Measurements from ENCODE around the gene INSRR.

Gene INSRR

DNA sequence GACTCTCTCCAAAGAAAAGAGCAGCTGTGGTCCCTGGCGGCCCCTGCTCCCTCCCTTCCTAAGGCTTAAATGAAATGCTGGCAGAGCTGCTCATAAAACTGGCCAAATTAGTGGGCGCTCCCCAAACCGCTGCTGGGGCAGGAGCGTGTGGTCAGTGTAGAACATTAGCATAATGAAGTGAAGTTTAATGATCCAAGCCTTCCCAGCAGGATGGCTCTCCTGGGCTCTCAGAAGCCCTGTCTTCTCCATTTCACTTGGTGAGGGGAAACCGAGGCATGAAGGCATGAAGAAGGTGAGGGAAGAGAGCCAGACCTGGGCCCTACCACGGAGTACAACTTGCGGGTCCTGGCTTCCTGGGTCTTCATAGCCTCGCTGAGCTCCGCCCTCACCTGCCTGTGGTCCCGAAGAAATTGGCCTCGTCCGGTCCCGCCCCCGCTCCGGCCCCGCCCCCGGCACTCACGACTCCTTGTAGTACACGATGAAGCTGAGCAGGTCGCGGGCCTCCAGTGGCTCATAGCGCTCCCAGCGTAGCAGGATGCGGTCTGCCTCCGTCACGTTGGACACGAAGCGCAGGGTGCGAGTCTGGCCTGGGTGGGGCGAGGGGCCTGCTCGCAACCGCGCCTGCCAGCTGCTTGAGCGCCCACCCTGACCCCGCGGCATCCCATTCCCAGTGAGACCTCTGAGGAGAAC lies 10.3 kb downstream of the INSRR start:
- DNase-seq, result peak; percentile 30 to 86 (median 51)

DNA sequence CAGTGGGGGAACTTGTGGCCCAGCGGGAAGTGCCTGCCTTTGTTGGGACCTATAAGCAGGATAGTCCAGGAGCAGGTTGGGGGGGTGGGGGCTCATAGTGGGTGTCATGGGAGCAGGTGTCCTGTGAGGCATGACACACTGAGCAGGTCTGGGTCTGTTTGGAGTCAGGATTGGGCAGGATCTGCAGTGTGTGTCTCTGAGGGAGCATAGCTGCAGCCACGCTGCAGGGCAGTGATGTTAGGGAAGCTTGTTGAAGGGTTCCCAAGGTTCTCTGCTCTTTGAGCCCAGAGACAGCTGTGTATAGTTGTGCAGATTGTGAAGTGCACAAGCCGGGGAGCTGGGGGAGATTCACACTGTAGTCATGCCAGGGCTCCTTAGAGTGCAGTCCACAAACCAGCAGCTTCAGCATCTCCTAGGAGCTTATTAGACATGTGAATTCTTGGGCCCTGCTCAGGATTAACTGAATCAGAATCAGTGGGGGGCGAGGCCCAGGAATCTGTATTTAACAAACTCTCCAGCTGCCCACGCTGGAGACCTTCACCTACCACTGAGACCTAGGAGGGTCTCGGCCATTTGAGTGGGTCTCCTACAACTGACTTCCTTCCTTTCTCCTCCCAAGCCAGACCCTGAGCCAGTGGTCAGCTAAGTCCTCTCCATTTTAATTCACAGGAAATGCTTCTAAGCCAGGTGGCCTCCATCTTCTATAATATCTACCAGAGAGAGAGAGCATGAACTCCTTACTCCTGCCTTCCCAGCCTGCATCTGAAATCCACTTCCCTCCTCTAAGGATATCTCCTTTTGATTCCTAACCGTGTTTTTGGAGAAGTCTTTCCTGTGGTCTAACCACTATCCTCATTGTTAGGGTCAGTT lies 11.1 kb downstream of the INSRR start:
- DNase-seq, result no peak

DNA sequence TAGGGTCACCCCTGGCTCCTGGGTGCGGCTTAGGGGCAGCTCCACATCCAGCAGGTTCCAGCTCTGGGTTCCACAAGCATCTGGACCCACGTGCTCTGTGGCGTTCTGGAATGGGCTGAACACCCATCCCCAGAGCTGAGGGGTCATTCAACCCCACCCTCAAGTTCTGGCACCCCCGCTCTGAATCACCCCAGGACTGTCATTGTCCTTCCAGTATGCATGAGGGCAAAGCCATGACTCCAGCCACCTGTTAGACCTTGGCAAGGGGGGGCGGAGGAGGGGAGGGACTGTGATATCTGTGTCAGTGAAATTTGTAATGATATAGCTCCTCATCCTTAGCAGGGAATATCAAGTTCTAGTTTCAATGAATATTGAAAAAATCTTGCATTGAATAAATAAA lies 12.3 kb downstream of the INSRR start:
- DNase-seq, result no peak

DNA sequence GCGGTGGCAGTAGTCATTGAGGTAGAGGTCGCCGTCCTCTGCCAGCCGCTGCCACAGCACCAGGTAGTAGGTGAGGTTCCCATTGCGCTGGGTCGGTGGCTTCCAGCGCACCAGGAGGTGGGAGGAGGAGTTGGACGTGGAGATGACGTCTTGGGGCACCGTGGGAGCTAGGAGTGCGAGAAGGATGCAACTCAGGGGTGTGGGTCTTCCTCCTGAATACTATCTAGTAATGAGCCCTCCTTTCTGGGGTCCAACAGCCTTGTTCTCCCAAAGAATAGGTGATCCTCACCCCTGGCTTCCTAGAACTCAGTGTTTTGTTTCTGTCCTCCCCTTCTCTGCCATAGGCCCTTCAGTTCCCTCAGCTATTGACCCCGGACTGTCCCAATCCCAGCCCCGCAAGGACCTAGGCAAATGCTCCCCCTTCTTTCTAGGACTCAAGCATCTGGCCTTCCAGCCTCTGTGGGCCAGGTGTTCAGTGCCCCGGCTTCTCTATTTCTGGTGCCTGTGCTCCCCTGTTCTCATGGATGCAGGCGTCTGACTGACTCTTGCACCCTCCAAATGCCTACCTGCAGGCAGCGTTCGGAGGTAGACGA lies 12.9 kb downstream of the INSRR start:
- no peak for DNase-seq

DNA sequence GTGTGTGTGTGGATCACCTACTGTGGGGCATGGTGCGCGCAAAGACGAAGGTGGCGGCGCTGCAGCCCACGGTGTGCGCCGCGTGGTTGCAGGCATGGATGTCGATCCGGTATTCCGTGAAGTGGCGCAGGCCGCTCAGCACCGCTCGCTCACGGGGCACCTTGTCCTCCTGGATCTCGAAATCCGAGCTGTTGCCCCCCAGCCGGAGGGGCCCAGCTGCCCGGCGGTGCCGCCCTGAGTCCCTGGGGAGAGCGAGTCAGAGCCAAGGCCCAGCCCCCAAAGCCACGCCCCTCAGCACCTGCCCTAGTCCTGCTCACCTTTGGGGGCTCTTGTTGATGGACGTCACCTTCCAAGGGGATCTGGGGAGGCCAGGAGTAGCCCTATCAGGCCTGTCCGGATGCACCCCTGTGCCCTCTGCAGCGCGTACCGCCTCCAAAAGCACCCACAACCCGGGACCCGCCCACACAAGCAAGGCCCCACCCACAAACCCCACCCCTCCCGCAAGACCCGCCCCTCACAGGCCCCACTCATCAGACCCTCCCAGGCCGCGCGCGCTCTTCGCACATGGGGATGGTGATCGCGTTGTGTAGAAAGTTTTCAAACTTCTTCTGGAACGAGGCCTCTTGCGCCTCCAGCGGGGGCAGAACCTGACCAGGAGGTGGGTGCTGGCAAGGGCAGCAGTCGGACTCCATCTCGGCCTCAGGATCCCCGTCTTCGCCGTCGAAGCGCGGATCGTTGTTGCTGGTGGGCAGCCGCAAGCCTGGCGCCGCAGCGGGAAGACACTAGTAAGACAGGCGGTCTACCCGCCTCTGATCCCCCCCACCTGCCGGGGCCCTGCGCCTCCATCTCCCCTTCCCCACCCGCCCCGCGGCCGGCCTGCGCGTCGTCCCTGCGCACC lies 13.6 kb downstream of the INSRR start:
- peak in 3 of 5 experiments; percentile 23 to 39 (median 25) for DNase-seq

DNA sequence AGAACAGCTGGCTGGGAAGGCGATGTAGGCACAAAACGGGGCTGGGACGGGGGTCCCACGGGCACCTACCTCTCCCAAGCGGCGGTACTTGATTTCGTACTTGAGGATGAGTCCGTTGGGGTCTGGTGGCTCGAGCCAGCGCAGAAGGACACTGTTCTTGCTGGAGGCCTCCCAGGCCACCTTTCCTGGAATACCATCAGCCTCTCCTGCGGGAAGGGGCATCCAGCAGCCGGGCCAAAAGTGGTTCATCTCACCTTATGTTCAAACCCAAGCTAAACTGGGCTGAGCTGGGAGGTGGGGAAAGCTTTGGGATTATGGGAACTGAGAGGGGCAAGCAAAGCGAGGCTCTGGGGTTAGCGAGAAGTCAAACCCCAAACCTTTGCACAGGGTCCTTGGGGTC lies 14.3 kb downstream of the INSRR start:
- no peak for DNase-seq

DNA sequence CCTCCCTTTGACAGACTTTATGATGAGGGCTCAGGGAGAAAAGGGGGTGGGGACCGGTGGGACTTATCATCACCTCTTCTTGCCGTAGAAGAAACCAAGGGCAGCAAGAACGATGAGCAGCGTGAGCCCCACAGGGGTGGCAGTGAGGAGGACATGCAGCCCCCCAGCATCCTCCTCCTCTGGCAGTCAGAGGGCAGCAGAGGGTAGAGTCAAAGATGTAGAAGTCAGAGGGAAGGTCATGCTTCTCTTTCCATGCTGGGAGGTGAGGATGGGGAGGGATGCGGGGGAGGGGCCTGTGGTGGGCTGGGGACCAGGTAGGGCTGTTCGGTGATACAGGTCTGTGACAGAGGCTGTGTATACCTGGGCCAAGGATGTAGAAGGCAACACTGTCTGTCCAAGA lies 14.8 kb downstream of the INSRR start:
- no peak for DNase-seq

DNA sequence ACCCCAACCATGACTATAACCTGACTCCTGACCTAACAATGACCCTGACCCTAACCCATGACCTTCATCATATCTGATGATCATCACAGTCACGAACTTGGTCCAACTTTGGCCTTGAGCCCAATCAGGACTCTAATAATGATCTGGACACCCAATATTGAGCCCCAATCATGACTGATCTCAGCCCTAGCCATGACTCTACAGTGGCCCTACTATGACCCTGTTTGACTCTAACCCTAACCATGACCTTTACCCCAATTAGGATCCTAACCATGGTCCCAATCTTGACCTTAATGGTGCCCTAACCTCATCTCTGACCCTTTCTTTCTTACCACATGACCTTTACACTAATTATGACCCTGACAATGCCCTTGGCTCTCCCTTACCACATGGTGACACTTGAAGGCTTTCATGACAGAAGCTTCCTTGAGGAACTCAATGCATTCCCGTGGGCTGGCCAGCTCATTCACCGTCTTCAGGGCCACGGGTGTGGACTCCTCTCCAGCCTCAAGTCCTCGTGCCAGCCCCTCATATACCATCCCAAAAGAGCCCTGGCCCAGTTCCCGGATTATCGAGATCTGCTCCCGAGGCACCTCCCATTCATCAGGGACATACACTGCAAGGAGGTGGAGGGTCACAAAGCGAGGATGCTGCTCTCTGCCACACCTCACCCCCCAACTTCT lies 16.2 kb downstream of the INSRR start:
- DNase-seq, result no peak

DNA sequence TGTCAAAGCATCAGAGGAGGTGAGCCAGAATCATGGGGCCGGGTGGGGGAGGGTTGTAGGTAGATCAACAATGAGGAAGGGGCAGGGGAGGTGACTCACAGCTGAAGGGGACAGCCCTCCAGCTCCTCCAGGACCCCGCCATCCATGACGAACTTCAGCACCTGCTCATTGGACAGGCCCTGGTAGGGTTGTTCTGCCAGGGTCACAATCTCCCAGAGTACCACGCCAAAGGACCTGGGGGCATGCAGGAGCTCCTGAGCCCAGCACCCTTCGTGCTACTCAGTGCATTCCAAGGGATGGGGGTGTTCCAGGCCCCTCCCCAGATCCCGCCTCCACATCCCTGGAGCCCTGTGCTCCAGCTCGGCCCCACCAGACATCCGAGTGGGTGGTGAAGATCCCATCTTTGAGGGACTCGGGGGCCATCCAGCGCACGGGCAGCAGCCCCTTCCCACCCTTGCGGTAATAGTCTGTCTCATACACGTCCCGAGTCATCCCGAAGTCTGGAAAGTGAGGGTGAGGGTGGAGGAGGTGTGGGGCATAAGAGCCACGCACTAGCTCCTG lies 17.5 kb downstream of the INSRR start:
- no peak for DNase-seq

DNA sequence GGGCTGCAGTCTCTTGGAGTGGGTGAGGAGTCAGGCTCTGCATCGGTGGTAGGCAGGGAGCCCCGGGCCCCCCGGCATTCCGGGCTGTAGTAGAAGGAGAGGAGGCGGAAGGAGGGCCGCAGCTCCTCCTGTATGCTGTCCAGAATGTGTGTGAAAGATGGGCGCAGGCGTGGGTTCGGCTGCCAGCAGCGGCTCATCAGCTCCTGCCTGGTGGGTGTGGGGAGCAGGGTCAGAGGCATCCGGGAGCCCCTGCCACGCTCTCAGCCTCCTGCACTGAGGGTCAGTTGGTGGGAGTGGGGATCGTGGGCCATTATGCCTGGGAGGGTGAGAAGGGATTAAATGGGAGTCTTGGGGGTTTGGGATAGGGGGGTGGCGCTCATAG lies 18.0 kb downstream of the INSRR start:
- DNase-seq, result no peak

DNA sequence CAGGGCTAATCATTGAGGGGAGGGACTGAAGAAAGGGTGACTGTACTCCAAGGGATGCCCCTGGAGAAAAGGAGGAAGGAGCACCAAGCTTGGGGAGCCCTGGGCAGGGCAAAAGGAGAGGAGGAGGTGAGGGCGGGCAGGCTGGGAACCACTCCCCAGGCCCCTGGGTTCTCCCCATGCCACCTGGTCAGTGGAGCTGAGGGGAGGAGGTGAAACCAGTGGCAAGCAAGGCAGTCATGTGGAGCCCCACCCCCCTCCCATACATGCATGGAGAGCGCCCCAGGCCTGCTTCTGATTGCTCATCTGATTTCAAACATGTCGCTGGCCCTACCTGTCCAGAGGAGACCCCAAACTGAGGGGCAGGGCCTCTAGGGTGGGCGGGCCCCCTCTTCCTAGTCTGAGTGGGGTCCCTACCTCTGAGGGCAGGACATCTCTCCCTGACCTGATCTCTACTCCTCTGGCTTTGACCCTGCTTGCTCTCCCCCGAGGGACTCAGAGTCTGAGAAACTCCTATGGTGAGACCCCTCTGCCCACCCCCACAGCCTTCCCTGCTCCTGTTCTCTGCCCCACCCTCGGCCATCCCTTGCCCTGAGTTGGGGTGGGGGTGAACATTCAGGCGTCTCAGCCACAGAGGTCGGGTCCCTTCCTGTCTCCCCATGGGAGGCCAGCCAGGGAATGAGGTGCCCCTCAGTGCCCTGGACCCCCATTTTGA lies 18.6 kb downstream of the INSRR start:
- DNase-seq, result no peak

DNA sequence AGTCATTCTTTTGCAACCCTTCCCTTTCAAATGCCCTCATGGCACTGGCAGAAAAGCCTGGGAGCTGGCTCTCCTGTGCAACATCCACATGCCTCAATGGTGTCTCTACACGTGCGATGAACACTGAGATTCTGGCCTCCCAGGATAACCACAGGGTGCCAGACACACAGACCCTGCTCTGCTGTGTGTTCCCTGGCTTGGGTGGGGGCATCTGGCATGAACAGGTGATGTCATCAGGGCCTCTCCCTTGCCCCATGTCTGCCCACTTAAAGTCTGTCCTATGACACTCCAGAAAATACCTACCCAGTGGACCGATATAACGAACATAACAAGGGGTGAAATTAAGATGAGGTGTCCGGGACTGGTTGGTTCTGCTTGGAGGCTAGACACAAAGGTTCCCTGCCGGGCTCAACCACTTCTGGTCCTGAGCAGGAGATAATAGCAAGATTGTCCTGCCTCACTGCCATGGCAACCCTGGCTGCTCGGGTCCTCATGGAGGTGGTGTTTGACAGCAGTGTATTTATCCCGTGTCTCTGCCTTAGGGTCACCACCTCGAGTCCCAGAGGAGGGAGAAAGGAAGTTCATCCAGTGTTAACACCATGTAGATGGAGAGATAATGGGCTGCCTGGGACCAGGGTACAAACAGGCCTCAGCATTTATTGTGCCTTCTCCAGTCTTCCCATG lies 19.3 kb downstream of the INSRR start:
- DNase-seq, result no peak

DNA sequence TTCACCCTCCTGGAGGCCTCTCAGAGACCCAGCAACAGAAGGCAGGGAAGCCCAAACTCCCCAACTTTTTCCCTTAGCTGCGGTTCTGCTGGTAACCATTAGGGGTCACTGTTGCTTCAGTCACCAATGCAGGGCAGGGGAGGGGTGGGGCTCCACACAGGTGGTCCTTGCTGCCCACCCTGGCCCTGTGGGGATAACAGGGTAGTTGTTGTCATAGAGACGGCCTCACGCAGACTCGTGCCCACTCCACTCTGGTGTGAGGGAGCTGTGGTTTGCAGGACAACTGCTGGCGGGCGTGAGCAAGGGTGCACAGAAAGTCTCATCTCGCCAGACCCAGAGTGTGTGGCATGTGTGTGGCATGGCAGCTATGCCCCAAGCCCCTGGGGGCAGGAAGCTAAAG lies 19.9 kb downstream of the INSRR start:
- peak in 3 of 5 experiments; percentile 17 to 39 (median 36) for DNase-seq

DNA sequence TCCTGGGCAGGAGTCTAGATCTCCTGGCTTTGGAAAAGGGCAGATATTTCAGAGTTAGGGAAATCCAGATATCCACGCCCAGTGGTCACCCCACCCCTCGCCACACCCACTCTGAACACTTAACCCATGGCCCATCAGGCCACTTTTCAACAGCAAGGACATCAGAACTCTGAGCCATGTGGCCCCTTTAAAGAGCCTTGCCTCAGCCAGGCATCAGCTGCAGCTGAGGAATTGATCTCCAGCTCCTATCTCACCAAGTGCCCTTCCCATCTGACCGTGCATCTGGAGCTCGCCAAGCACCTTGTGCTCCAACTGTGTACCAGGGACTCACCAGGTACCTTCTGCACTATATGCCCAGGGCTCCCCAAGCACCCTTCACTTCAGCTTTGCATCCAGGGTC lies 22.0 kb downstream of the INSRR start:
- DNase-seq, result no peak

DNA sequence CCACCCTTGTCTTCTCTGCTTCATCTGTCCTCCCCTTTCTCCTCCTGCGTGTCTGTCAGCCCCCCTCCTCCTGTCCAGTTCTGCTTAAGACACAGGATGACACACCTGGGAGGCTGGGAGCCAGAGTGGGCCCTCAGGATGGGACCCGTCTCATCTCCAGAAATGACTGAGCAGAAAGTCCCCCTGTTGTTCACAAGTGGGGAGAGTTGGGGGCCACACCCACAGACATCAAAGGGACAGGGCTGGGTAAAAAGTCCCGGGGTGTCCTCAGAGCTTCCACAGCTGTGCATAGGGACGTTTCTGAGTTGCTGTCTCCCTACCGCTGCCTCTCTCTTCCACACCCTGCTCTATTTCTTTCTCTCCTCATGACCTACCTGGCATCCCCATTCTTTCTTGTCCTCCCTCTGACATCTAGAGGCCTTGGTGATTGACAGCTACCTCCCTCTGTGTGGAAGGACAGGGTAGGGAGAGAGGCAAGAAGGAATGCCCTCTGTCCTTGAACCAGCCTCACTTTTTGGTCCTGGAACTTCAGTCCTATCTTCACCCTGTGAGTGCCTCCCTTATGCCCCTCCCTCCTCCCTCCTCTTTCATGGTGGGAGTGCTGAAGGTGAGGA lies 22.8 kb downstream of the INSRR start:
- DNase-seq, result peak in 3 of 5 experiments; percentile 18 to 66 (median 35)

DNA sequence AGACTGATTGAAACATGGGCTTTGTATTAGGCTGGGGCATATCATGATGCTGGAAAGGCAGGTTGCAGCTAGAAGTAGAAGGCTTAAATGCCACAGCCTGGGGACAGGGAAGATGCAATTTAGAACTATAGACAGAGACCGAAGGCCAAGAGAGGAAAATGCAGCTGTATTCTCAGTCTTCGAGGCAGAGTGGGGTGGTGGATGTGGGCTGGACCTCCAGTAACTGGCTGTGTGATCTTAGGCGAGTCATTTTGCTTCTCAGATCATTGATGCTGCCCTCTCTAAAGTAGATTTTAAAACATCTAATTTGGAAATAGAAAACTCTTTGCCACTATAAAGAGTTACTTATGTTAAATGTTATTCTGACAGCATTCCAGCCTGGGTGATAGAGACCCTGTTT lies 24.6 kb downstream of the INSRR start:
- no peak for DNase-seq

DNA sequence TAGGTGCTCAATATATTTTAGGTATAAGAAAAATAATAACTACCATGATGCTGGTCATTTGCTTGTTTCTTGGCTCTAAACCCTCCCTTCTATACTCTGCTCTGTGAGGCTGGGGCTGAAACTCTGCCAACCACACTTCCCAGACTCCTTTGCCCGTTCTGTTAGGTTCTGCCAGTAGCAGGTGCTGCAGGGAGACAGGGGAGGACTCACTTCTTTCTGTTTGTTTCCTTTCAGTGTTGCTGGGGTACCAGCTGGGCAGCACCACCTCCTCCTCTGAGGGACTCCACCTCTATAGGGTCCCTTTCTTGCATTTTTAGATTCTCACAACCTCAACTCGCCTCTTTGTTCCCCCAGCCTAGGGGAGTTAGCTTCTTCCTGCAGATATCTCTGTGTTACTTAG lies 25.3 kb downstream of the INSRR start:
- peak in 1 of 5 experiments; percentile 31 for DNase-seq

DNA sequence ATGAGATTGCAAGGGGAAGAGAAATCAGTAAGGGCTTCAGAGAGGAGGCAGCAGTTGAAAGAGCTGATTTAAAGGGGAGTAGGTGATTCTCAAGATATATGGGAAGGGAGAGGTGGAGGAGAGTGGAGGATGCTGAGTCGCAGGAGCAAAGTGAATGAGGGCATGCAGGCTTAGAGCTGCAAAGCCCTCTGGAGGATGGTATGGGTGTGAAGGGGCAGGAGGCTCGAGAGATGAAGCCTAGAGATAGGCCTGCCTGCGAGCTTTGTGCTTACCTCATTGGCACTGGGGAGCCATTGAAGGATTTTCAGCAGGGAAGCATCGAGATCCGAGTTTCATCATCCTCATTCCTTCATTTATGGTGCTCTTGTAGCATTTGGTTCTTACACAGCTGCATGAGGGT lies 26.5 kb downstream of the INSRR start:
- no peak for DNase-seq

DNA sequence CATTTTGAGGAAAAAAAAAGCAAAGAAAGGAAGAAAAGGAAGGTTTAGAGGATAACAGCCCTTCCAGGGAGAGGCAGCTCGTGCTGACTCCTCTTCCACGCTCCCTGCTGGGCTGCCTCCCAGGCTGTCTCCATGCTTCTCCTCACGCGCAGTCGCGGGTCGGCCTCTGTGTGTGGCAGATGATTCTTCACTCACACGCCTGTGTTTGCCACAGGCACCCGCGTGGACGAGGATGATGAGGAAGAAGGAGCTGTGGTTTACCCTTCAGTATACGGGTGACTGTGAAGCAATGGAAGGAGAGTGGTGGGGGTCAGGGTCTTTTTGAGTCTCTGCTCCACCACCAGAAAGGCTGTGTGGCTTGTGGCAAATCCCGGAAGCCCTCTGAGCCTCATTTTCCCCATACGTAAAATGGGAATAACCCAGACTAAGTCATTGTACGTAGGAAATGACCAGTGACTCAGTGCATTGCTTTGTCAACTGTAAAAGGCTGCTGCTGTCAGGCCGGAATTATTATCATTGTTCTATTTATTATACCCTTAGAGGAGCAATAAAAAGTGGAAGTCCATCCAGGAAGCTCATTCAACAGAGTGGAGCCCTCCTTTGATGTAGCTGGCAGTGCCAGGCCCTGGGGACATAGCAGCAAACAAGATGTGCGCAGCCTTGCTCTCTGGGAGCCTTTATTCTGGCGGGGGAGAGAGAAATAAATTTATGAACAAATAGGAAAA lies 30.4 kb downstream of the INSRR start:
- DNase-seq, result no peak
